H9 (cell line): ENCODE measurements around the gene LSM4. TPM values are rescaled to one million over a fixed set of nuclear protein-coding genes. Genes with fewer than 3 reads are reported as not detected.

Experiments
- DNase-seq: peaks from one replicate; pipeline ENCODE4 v3.0.0-alpha.2; 2017
- H2AFZ ChIP-seq: one replicate; pipeline ENCODE4 v1.6.1; 2013; ENCODE audit warnings: mild to moderate bottlenecking, low read length, control low read depth, moderate library complexity
- H2AK5ac ChIP-seq: 2 replicates; pipeline ENCODE4 v1.6.1; 2013; ENCODE audit warnings: low read length, control low read depth, mixed read lengths; ENCODE audit not compliant: insufficient read length
- H2BK120ac ChIP-seq: one replicate; pipeline ENCODE4 v1.6.1; 2013; ENCODE audit warnings: low read depth, mild to moderate bottlenecking, low read length, control low read depth, inconsistent platforms; ENCODE audit not compliant: poor library complexity, severe bottlenecking
- H2BK12ac ChIP-seq: 2 replicates; pipeline ENCODE4 v1.6.1; 2013; ENCODE audit warnings: low read length, control low read depth, mixed read lengths, low read depth; ENCODE audit not compliant: insufficient read length
- H2BK15ac ChIP-seq: 2 replicates; pipeline ENCODE4 v1.6.1; 2013; ENCODE audit warnings: low read depth, low read length, control low read depth
- H2BK20ac ChIP-seq: one replicate; pipeline ENCODE4 v1.6.1; 2013; ENCODE audit warnings: low read depth, mild to moderate bottlenecking, low read length, control low read depth, inconsistent platforms; ENCODE audit not compliant: poor library complexity, severe bottlenecking
- H2BK5ac ChIP-seq: 2 replicates; pipeline ENCODE4 v1.6.1; 2013; ENCODE audit warnings: low read length, control low read depth, mixed read lengths; ENCODE audit not compliant: insufficient read length
- H3K14ac ChIP-seq: 2 replicates; pipeline ENCODE4 v1.6.1; 2013; ENCODE audit warnings: low read length, control low read depth; ENCODE audit not compliant: insufficient read depth
- H3K18ac ChIP-seq: 2 replicates; pipeline ENCODE4 v1.6.1; 2013; ENCODE audit warnings: low read depth, mild to moderate bottlenecking, mixed read lengths, low read length, control low read depth; ENCODE audit not compliant: insufficient read length
- H3K23ac ChIP-seq: 2 replicates; pipeline ENCODE4 v1.6.1; 2013; ENCODE audit warnings: low read length, control low read depth, mixed read lengths, low read depth; ENCODE audit not compliant: insufficient read length
- H3K23me2 ChIP-seq: 2 replicates; pipeline ENCODE4 v1.6.1; 2013; ENCODE audit warnings: low read depth, mild to moderate bottlenecking, mixed read lengths, low read length, control low read depth; ENCODE audit not compliant: insufficient read length, poor library complexity, severe bottlenecking
- H3K27ac ChIP-seq: 2 replicates; pipeline ENCODE4 v1.5.1; 2013; ENCODE audit warnings: low read length, control low read depth, mixed read lengths, low read depth; ENCODE audit not compliant: insufficient read length
- H3K27me3 ChIP-seq: 2 replicates; pipeline ENCODE4 v1.6.1; 2013; ENCODE audit warnings: low read length, control low read depth, inconsistent platforms; ENCODE audit not compliant: insufficient read depth
- H3K4ac ChIP-seq: 2 replicates; pipeline ENCODE4 v1.6.1; 2013; ENCODE audit warnings: low read depth, mild to moderate bottlenecking, control low read depth, inconsistent platforms, low read length, moderate library complexity
- H3K4me1 ChIP-seq: 2 replicates; pipeline ENCODE4 v1.6.1; 2013; ENCODE audit warnings: low read length, control low read depth, inconsistent platforms; ENCODE audit not compliant: insufficient read depth
- H3K4me2 ChIP-seq: 2 replicates; pipeline ENCODE4 v1.6.1; 2013; ENCODE audit warnings: low read length, control low read depth, mixed read lengths; ENCODE audit not compliant: insufficient read length, insufficient read depth
- H3K56ac ChIP-seq: 2 replicates; pipeline ENCODE4 v1.6.1; 2013; ENCODE audit warnings: low read depth, mild to moderate bottlenecking, mixed read lengths, low read length, control low read depth; ENCODE audit not compliant: insufficient read length
- H3K79me1 ChIP-seq: 2 replicates; pipeline ENCODE4 v1.6.1; 2013; ENCODE audit warnings: low read depth, mild to moderate bottlenecking, moderate library complexity, low read length, control low read depth, inconsistent platforms; ENCODE audit not compliant: insufficient read depth, poor library complexity, severe bottlenecking
- H3K79me2 ChIP-seq: 2 replicates; pipeline ENCODE4 v1.6.1; 2013; ENCODE audit warnings: low read length, control low read depth, inconsistent platforms; ENCODE audit not compliant: insufficient read depth
- H3K9ac ChIP-seq: 2 replicates; pipeline ENCODE4 v1.6.1; 2013; ENCODE audit warnings: low read length, control low read depth, mixed read lengths; ENCODE audit not compliant: insufficient read length; ENCODE audit errors: extremely low read depth
- H3K9me3 ChIP-seq: one replicate; pipeline ENCODE4 v1.6.1; 2013; ENCODE audit warnings: low read depth, low read length, inconsistent platforms; ENCODE audit not compliant: control insufficient read depth
- H3T11ph ChIP-seq: one replicate; pipeline ENCODE4 v1.6.1; 2013; ENCODE audit warnings: mild to moderate bottlenecking, low read length, control low read depth, inconsistent platforms
- H4K20me1 ChIP-seq: one replicate; pipeline ENCODE4 v1.6.1; 2013; ENCODE audit not compliant: control insufficient read depth, insufficient read length, insufficient read depth
- H4K5ac ChIP-seq: 2 replicates; pipeline ENCODE4 v1.6.1; 2013; ENCODE audit warnings: low read depth, mild to moderate bottlenecking, mixed read lengths, low read length, control low read depth; ENCODE audit not compliant: insufficient read length
- H4K8ac ChIP-seq: replicated peaks from 2 replicates; pipeline ENCODE4 v1.6.1; 2013; ENCODE audit warnings: low read length, control low read depth, mixed read lengths, low read depth; ENCODE audit not compliant: insufficient read length
- H4K91ac ChIP-seq: 2 replicates; pipeline ENCODE4 v1.6.1; 2013; ENCODE audit warnings: low read depth, mild to moderate bottlenecking, moderate library complexity, mixed read lengths, low read length, control low read depth; ENCODE audit not compliant: insufficient read length
- H3K27ac Mint-ChIP-seq, 3 experiments: 2 replicates in 2 of 3; 3 replicates in 1 of 3; pipeline ENCODE4 v1.8.0; 2020 to 2021; ENCODE audit warnings: mixed read lengths in 3 of 3, mild to moderate bottlenecking in 1 of 3, moderate library complexity in 1 of 3
- H3K27me3 Mint-ChIP-seq: 2 replicates; pipeline ENCODE4 v1.8.0; 2021; ENCODE audit warnings: low read depth, mild to moderate bottlenecking, moderate library complexity, mixed read lengths
- H3K36me3 Mint-ChIP-seq, 3 experiments: 2 replicates in 2 of 3; 3 replicates in 1 of 3; pipeline ENCODE4 v1.8.0; 2020 to 2021; ENCODE audit warnings: low read depth in 3 of 3, mixed read lengths in 3 of 3; ENCODE audit not compliant: insufficient read depth in 1 of 3
- H3K4me1 Mint-ChIP-seq, 2 experiments: 2 replicates each; pipeline ENCODE4 v1.8.0; 2020; ENCODE audit warnings: mixed read lengths in 2 of 2
- H3K4me3 Mint-ChIP-seq, 2 experiments: 2 replicates in 1 of 2; 3 replicates in 1 of 2; pipeline ENCODE4 v1.8.0; 2020 to 2021; ENCODE audit warnings: mild to moderate bottlenecking in 2 of 2, mixed read lengths in 2 of 2, moderate library complexity in 1 of 2
- H3K9me3 Mint-ChIP-seq, 2 experiments: 2 replicates in 1 of 2; 3 replicates in 1 of 2; pipeline ENCODE4 v1.8.0; 2020; ENCODE audit warnings: mild to moderate bottlenecking in 2 of 2, mixed read lengths in 2 of 2, moderate library complexity in 1 of 2
- WGBS: extraction: QIAGEN DNeasy Blood & Tissue Kit; methylation state at CpG from one replicate; pipeline ENCODE4 v1.1.7; 2013; ENCODE audit warnings: missing lambda C conversion rate, low lambda C conversion rate, mixed read lengths; ENCODE audit not compliant: insufficient read length; ENCODE audit errors: extremely low coverage; 5-methylcytosine and 5-hydroxymethylcytosine counted together
- total RNA-seq: library from RNA; stranded (reverse); gene quantifications from 2 replicates; pipeline ENCODE4 v1.2.1, GENCODE V29; 2021
- TF ChIP-seq, protein P1 (sequence below): fragments of 200-600 bp; sonication (generic); conservative IDR thresholded peaks from 3 replicates; pipeline ENCODE4 v1.8.0; 2021; ENCODE audit warnings: antibody characterized with exemption, mild to moderate bottlenecking

Gene LSM4
- total RNA-seq, 1 experiment from 2014 or later = 342 TPM

DNA sequence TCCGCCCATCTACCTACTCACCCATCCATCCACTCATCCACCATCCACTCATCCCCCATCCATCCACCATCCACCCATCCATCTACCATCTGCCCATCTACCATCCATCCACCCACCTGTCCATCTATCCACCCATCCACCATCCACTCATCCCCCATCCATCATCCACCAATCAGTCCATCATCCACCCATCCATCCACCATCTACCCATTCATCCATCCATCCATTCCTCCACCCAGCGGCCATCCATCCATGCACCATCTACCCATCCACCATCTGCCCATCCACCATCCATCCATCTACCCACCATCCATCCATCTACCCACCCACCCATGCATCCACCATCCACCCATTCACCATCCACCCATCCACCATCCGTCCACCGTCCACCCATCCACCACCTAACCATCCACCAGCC lies 27.8 kb downstream of the LSM4 start:
- H3T11ph ChIP-seq = no peak overlapping the region
- Mint-ChIP-seq H3K4me3 (peak overlapping the region in 1 of 2 experiments; percentile 20; a peak in 1 of 5 replicates), H3K27me3 (peaks cover 5% of the 10 kb centered on the region), H3K27ac (no peak overlapping the region), H3K36me3 (no peaks in the 10 kb centered on the region; a peak in 1 of 7 replicates), H3K4me1 (peaks cover 27 to 35% of the 10 kb centered on the region in 2 experiments), H3K9me3 (no peaks in the 10 kb centered on the region; a peak in 2 of 5 replicates)
- no peaks in the 10 kb centered on the region for H3K27me3 ChIP-seq
- H3K4me1 ChIP-seq = peaks cover 4% of the 10 kb centered on the region; the same call in 1 of the 2 replicates
- no peaks in the 10 kb centered on the region for H3K9me3 ChIP-seq
- H3K4ac ChIP-seq = no peak overlapping the region
- H2BK5ac ChIP-seq = no peak overlapping the region
- no peak overlapping the region for H3K23ac ChIP-seq
- H2AFZ ChIP-seq = no peak overlapping the region
- H3K14ac ChIP-seq = no peak overlapping the region
- no peaks in the 10 kb centered on the region for H3K79me1 ChIP-seq
- no peak overlapping the region for H2BK120ac ChIP-seq
- H2AK5ac ChIP-seq = peak overlapping the region; percentile 27
- peak overlapping the region; percentile 45 for H4K5ac ChIP-seq
- 100% methylated on average over 1 of the region's 4 CpGs for WGBS
- H4K20me1 ChIP-seq = no peaks in the 10 kb centered on the region
- no peaks in the 10 kb centered on the region; the same call in 1 of the 2 replicates for H3K79me2 ChIP-seq
- H3K18ac ChIP-seq = no peak overlapping the region
- no peak overlapping the region for H3K9ac ChIP-seq
- H3K56ac ChIP-seq = peak overlapping the region; percentile 10
- H4K91ac ChIP-seq = no peak overlapping the region
- H3K23me2 ChIP-seq = peaks cover 9% of the 10 kb centered on the region
- no peak overlapping the region for H2BK12ac ChIP-seq
- no peak overlapping the region for H4K8ac ChIP-seq
- DNase-seq = no peak
- H2BK20ac ChIP-seq = no peak overlapping the region
- H3K4me2 ChIP-seq = no peak overlapping the region
- TF ChIP-seq, protein P1, sequence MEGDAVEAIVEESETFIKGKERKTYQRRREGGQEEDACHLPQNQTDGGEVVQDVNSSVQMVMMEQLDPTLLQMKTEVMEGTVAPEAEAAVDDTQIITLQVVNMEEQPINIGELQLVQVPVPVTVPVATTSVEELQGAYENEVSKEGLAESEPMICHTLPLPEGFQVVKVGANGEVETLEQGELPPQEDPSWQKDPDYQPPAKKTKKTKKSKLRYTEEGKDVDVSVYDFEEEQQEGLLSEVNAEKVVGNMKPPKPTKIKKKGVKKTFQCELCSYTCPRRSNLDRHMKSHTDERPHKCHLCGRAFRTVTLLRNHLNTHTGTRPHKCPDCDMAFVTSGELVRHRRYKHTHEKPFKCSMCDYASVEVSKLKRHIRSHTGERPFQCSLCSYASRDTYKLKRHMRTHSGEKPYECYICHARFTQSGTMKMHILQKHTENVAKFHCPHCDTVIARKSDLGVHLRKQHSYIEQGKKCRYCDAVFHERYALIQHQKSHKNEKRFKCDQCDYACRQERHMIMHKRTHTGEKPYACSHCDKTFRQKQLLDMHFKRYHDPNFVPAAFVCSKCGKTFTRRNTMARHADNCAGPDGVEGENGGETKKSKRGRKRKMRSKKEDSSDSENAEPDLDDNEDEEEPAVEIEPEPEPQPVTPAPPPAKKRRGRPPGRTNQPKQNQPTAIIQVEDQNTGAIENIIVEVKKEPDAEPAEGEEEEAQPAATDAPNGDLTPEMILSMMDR = no peak
- H3K27ac ChIP-seq = no peak overlapping the region
- no peak overlapping the region for H2BK15ac ChIP-seq
